HG03521 (cell line): Measurements from ENCODE around the gene SLC22A4.

Source experiments
- ATAC-seq: cut with Tn5 transposase; IDR thresholded peaks from one replicate; pipeline ENCODE4 v1.9.1; 2021; ENCODE audit warnings: mild to moderate bottlenecking, moderate library complexity; ENCODE audit not compliant: unreplicated experiment

SLC22A4 gene

GRCh38 chr5:132389585-132390286, 95.5 kb downstream of the SLC22A4 start:
- ATAC-seq = no peak

DNA sequence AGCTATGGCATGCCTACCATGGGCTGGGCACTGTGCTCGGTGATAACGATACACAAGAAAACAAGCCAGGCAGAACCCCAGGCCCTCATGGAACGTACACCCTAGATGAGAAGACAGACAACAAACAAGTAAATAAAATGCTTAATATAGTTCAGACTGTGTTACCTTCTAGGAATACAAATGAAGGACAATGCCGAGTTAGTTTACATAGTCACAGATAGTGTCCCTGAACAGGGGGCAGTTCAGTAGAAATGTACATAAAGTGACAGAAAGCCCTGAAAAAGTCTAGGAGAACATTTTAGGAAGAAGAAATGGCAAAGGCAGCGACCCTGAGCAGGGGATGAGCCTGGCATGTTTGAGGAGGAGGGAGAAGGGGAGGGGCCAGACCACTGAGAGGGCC, 97.1 kb downstream of the SLC22A4 start:
- no peak for ATAC-seq

GRCh38 chr5:132391870-132392269, 97.7 kb downstream of the SLC22A4 start:
- no peak for ATAC-seq

DNA sequence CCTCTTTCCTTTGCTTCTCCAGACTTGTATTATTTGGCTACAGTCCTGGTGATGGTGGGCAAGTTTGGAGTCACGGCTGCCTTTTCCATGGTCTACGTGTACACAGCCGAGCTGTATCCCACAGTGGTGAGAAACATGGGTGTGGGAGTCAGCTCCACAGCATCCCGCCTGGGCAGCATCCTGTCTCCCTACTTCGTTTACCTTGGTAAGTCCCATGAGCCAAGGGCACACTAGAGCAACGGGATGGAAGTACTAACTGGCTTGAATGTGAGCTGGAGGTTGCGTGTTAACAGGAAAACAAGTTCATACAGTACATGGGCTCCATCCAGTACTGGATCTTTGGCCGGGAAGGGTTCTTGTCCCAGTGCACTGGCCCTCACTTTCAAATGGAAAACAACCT, 98.2 kb downstream of the SLC22A4 start:
- ATAC-seq = no peak

DNA sequence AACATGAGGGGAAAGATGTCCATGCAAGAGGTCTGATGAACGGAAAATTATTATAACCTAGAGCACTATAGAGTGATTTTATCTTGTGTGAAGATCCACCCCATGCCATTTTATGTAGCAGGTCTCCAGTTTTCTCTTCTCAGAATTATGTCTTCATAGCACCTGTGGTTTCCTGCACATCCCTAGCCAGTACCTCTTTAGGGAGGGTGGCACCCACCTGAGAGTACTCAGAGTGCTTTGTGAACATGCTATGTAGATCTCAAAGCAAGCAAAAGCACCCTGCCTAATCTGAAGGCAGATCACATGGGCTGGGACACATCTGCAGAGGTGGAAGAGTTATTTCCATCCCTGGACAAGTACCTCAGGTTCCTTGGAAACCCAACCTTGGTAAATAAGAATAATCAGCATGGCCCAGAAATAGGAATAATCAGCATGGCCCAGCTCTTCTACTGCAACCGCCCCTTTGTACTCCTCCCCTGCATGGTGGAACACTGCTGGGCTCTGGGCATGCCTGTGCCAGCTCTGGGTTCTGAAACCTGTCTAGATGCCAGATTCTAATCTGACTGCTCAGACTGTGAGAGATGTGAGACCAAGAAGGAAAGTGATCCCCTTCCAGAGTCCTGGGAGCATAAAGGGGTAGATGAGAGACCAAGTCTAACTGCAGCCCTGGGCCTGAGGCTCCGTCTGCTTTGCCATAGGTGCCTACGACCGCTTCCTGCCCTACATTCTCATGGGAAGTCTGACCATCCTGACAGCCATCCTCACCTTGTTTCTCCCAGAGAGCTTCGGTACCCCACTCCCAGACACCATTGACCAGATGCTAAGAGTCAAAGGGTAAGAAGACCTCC, 99.0 kb downstream of the SLC22A4 start:
- ATAC-seq = no peak
